ENCODE results near the gene TMEM267. TPM values are rescaled to one million over a fixed set of nuclear protein-coding genes. Genes with fewer than 3 reads are reported as not detected.

Gene TMEM267
- total and polyA plus RNA-seq, 2 of the 8 experiments (the other 6 are each of a cell fraction or from before 2014, with no cell fraction given): 4.8 to 6.2 TPM

DNA sequence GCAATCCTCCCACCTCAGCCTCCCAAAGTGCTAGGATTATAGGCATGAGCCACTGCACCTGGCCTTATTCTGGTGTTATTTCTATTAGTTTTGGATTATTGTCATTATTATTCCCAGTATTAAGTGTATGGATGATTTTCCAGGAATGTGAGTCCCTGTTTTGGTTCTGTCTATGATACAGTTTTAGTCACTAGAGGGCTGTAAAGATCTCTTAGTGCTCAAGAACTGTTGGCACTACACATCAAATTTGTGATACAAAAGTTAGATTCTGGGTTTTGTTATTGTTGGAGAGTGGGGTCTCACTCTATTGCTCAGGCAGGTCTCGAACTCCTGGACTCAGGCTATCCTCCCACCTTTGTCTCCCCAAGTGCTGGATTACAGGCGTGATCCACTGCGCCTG lies 83.6 kb downstream of the TMEM267 start (continued):
- TF ChIP-seq, protein P1, sequence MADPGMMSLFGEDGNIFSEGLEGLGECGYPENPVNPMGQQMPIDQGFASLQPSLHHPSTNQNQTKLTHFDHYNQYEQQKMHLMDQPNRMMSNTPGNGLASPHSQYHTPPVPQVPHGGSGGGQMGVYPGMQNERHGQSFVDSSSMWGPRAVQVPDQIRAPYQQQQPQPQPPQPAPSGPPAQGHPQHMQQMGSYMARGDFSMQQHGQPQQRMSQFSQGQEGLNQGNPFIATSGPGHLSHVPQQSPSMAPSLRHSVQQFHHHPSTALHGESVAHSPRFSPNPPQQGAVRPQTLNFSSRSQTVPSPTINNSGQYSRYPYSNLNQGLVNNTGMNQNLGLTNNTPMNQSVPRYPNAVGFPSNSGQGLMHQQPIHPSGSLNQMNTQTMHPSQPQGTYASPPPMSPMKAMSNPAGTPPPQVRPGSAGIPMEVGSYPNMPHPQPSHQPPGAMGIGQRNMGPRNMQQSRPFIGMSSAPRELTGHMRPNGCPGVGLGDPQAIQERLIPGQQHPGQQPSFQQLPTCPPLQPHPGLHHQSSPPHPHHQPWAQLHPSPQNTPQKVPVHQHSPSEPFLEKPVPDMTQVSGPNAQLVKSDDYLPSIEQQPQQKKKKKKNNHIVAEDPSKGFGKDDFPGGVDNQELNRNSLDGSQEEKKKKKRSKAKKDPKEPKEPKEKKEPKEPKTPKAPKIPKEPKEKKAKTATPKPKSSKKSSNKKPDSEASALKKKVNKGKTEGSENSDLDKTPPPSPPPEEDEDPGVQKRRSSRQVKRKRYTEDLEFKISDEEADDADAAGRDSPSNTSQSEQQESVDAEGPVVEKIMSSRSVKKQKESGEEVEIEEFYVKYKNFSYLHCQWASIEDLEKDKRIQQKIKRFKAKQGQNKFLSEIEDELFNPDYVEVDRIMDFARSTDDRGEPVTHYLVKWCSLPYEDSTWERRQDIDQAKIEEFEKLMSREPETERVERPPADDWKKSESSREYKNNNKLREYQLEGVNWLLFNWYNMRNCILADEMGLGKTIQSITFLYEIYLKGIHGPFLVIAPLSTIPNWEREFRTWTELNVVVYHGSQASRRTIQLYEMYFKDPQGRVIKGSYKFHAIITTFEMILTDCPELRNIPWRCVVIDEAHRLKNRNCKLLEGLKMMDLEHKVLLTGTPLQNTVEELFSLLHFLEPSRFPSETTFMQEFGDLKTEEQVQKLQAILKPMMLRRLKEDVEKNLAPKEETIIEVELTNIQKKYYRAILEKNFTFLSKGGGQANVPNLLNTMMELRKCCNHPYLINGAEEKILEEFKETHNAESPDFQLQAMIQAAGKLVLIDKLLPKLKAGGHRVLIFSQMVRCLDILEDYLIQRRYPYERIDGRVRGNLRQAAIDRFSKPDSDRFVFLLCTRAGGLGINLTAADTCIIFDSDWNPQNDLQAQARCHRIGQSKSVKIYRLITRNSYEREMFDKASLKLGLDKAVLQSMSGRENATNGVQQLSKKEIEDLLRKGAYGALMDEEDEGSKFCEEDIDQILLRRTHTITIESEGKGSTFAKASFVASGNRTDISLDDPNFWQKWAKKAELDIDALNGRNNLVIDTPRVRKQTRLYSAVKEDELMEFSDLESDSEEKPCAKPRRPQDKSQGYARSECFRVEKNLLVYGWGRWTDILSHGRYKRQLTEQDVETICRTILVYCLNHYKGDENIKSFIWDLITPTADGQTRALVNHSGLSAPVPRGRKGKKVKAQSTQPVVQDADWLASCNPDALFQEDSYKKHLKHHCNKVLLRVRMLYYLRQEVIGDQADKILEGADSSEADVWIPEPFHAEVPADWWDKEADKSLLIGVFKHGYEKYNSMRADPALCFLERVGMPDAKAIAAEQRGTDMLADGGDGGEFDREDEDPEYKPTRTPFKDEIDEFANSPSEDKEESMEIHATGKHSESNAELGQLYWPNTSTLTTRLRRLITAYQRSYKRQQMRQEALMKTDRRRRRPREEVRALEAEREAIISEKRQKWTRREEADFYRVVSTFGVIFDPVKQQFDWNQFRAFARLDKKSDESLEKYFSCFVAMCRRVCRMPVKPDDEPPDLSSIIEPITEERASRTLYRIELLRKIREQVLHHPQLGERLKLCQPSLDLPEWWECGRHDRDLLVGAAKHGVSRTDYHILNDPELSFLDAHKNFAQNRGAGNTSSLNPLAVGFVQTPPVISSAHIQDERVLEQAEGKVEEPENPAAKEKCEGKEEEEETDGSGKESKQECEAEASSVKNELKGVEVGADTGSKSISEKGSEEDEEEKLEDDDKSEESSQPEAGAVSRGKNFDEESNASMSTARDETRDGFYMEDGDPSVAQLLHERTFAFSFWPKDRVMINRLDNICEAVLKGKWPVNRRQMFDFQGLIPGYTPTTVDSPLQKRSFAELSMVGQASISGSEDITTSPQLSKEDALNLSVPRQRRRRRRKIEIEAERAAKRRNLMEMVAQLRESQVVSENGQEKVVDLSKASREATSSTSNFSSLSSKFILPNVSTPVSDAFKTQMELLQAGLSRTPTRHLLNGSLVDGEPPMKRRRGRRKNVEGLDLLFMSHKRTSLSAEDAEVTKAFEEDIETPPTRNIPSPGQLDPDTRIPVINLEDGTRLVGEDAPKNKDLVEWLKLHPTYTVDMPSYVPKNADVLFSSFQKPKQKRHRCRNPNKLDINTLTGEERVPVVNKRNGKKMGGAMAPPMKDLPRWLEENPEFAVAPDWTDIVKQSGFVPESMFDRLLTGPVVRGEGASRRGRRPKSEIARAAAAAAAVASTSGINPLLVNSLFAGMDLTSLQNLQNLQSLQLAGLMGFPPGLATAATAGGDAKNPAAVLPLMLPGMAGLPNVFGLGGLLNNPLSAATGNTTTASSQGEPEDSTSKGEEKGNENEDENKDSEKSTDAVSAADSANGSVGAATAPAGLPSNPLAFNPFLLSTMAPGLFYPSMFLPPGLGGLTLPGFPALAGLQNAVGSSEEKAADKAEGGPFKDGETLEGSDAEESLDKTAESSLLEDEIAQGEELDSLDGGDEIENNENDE (IDR thresholded peaks at IDR 0.05; ENCODE audit: insufficient replicate concordance, low read length): no peak
- TF ChIP-seq, protein P2, sequence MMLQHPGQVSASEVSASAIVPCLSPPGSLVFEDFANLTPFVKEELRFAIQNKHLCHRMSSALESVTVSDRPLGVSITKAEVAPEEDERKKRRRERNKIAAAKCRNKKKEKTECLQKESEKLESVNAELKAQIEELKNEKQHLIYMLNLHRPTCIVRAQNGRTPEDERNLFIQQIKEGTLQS (IDR thresholded peaks at IDR 0.05; ENCODE audit: insufficient read depth, low read depth, low read length): no peak
- TF ChIP-seq RFX5 (IDR thresholded peaks at IDR 0.05; ENCODE audit: borderline replicate concordance, low read depth, low read length) (no peak), RAD21 (IDR thresholded peaks at IDR 0.05 in 1 of 2, conservative IDR thresholded peaks at IDR 0.05 in 1 of 2; ENCODE audit: low read depth in 2 of 2, low read length in 2 of 2) (0 out of 4 replicates have a peak, but pooled peaks of 1 of the 2 experiments have one; percentile 6)

Measured in H1 (cell line).